DMS53 (cell line): ENCODE data around the gene MRM1.
A peak's percentile ranks its signal among the peaks of the same experiment; 100 is the strongest.

Experiments
- DNase-seq: peaks from one replicate; lab custom pipeline; 2025; lab: John Stamatoyannopoulos, UW

MRM1 gene

GRCh38 chr17:36631022-36631421 lies 29.6 kb downstream of the MRM1 start:
- DNase-seq = no peak

- DNase-seq = no peak
Measured at GRCh38 chr17:36632916-36633771, 31.8 kb downstream of the MRM1 start.

DNA sequence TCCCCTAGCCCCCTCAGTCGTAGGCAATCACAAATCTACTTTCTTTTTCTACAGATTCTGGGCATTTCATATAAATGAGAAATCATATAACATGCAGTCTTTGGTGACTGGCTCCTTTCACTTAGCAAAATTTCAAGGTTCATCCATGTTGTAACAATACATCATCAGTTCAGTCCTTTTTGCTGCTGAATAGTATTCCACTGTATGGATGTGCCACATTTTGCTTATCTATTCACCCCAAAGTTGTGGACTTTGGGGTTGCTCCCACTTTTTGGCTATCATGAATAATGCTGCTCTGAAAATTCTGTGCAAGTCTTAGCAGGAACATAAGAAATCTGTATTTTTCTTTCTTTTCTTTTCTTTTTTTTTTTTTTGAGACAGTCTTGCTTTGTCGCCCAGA lies 39.0 kb downstream of the MRM1 start:
- no peak for DNase-seq

- DNase-seq = no peak
Measured at GRCh38 chr17:36640836-36641235, 39.5 kb downstream of the MRM1 start.

GRCh38 chr17:36641331-36641876 lies 40.0 kb downstream of the MRM1 start:
- DNase-seq = no peak

GRCh38 chr17:36641877-36642845 lies 40.8 kb downstream of the MRM1 start:
- peak; percentile 56 for DNase-seq

- DNase-seq = no peak
Measured at GRCh38 chr17:36643086-36643685, 41.8 kb downstream of the MRM1 start.

DNA sequence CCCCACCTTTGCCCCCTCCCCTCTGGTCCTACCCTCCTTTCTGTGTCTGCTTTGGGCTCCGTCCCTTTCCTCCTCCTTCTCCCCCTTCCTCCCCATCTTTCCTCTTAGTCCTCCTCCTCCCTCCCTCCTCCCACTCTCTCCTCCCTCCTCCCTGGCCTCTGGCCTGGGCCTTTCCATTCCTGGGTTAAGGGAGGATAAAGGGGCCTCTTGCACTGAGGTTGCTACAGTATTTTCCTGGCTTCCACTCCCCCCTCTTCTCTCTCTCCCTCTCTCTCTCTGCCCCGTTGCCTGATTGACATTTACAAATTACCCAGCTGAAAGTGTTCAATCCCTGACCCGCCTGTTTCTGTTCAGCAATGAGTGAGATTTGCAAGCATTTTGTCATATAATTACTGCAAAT lies 44.0 kb downstream of the MRM1 start:
- DNase-seq = no peak

DNA sequence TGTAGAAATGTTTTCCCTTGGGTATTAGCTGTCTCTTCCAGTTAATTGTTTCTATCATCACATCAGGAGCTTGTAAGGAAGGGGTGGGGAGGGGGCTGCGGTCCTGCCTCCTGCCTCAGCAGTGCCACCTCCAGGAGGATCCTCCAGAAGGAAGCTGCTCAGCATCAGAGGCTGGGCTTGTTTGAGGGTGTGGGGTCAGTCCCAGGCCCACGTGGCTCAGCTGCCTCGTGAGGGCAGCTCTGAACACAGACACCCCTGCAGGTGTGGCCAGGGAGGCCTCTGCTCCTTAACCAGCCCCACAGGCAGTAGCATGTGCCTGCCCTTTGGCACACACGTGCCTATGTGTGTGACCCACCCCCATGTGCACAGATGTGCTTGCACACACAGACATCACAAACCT lies 46.3 kb downstream of the MRM1 start:
- no peak for DNase-seq

- no peak for DNase-seq
Measured at GRCh38 chr17:36650096-36650775, 48.9 kb downstream of the MRM1 start.

DNA sequence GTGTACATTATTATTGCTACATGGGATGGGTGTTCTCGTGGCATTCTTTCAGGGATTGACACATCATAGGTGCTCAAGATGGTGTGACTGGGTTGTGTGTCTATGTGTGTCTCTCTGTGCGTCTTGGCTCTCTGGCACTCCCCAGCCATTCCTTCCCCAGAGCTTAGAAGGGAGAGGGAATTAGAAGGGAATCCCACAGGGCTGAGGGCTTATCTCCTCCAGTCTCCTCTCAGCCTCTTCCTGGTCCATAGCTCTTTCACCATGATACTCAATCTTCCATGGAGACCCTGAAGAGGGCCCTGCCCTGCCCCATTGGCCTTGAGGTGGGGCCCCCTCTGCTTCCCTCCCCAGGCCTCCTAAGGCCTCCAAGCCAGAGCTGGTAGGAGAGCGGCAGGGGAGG lies 52.0 kb downstream of the MRM1 start:
- DNase-seq = no peak

DNA sequence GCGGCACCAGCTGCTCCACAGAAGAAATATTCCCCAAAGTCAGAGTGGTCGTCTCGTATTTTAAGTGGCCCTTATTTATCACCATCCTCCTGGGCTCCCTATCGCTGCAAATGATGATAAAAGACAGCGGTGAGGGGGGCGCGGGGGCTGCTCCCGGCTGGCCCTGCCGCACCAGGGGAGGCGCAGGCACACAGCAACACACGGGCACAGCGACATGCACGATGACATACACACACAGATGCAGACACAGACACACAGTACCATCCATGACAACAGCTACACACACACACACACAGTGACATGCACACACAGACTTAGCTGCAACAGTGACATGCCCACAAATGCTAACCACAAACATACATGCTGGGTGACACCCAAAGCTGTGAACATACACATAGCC lies 52.5 kb downstream of the MRM1 start:
- no peak for DNase-seq

DNA sequence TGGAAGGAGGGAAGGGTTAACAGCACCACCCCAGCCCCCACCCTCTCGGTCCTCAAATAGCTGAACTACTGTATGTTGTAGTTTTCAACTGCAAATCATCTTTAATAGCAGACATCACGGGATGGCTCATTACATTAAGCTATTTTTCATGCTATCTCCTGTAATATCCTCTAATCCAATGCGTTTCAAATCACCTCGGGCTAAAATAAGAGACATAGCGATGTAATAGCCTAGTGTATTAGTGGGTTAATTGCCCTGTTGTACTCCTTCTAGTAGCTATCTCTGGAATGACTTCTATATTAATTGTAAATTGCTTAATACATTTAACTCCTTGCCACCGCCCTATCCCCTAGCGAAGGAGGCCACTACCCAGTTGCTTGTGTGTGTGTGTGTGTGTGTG lies 54.3 kb downstream of the MRM1 start:
- DNase-seq = no peak

GRCh38 chr17:36657390-36657762 lies 56.0 kb downstream of the MRM1 start:
- peak; percentile 51 for DNase-seq

DNA sequence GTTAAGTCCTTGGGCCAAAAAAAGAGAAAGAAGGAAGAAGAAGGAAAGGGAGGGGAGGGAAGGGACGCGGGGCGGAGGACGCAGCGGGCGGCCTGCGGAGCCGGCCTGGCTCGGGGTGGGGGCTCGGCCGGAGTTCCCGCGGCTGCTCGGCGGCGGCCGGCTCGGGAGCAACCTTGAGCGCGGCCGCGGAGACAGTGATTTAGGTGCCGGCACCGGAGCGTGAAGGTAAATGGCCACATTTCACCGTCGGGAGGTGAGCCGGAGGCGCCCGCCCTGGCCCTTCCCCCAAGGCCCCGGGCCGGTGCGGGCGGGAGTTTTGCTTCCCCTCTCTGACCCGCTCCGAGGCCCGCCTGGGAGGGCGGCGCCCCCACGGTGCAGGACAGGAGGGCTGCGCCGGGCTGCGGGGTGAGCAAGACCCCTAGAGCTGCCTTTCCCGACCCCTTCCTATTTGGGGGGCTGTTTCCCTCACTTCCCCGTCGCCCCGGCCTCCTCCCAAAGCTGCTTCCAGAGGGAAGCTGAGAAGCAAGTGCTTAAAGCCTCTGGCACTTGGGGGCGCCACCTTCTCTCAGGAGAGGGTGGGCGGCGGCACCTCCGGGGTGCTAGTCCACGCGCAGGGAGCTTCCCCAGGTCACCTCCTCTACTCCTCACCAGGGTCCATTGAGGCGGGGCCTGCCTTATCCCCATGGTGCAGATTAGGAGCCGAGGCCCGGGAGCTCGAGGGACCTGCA lies 56.5 kb downstream of the MRM1 start:
- DNase-seq = peak; percentile 53
